Thyroid gland (tissue), 4 donors: ENCODE results near the gene S100A6.

Source experiments
- POLR2A ChIP-seq, 2 donors: fragments of 450-650 bp; IDR thresholded peaks; one replicate each; pipeline ENCODE4 v1.6.1; 2017; ENCODE audit warnings: antibody characterized with exemption in 2 of 2, mild to moderate bottlenecking in 2 of 2, moderate library complexity in 1 of 2
- TF ChIP-seq, protein P1 (sequence below), 6 experiments: fragments of 200-600 bp in 3 of 6; fragments of 450-650 bp in 3 of 6; sonication (generic) in 3 of 6; IDR thresholded peaks; one replicate each; pipeline ENCODE4 v1.5.1; 2016 to 2019; ENCODE audit warnings: antibody characterized with exemption in 6 of 6, mild to moderate bottlenecking in 2 of 6, inconsistent platforms in 1 of 6, moderate library complexity in 1 of 6

DNA sequence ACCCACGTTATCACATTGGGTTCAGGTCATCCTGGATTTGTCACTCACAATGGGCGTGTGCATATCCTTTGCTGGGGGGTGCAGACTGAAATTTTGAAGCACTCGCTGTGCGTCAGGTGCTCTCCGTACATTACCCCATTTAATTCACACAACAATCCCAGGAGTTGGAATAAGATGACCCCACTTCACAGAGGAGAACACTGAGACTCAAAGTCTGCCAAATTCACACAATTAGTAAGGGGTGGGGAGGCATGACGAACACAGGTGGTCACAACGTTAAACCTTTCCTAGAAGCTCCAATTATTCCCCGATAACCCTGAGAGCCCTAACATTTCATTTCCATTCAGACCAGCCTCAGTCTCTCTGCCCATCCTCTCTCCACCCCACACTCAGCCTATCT is 33.7 kb upstream of the S100A6 start:
- TF ChIP-seq, protein P1, sequence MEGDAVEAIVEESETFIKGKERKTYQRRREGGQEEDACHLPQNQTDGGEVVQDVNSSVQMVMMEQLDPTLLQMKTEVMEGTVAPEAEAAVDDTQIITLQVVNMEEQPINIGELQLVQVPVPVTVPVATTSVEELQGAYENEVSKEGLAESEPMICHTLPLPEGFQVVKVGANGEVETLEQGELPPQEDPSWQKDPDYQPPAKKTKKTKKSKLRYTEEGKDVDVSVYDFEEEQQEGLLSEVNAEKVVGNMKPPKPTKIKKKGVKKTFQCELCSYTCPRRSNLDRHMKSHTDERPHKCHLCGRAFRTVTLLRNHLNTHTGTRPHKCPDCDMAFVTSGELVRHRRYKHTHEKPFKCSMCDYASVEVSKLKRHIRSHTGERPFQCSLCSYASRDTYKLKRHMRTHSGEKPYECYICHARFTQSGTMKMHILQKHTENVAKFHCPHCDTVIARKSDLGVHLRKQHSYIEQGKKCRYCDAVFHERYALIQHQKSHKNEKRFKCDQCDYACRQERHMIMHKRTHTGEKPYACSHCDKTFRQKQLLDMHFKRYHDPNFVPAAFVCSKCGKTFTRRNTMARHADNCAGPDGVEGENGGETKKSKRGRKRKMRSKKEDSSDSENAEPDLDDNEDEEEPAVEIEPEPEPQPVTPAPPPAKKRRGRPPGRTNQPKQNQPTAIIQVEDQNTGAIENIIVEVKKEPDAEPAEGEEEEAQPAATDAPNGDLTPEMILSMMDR (IDR thresholded peaks at IDR 0.05): no peak
- TF ChIP-seq POLR2A (IDR thresholded peaks at IDR 0.05): no peak
